ENCODE results near the gene KYAT1.
"Not testable (repeated sequence)": the region's sequence is repeated elsewhere in the genome, so short reads cannot be mapped to it uniquely, and the experiment has no call there.

KYAT1 gene

GRCh38 chr9:128882677-128883603, 1.2 kb upstream of the KYAT1 start:
- no peak for FAIRE-seq

- no peak for FAIRE-seq
Measured at GRCh38 chr9:128877852-128878251, 3.9 kb downstream of the KYAT1 start.

- FAIRE-seq, result not testable (repeated sequence)
Measured at GRCh38 chr9:128870941-128871265, 10.8 kb downstream of the KYAT1 start.

GRCh38 chr9:128870128-128870940, 11.4 kb downstream of the KYAT1 start:
- no peak for FAIRE-seq

- FAIRE-seq, result no peak
Measured at GRCh38 chr9:128863647-128864046, 18.1 kb downstream of the KYAT1 start.

GRCh38 chr9:128862401-128862851, 19.3 kb downstream of the KYAT1 start:
- no peak for FAIRE-seq

- no peak for FAIRE-seq
Measured at GRCh38 chr9:128861501-128861900, 20.2 kb downstream of the KYAT1 start.

- no peak for FAIRE-seq
Measured at GRCh38 chr9:128860937-128861336, 20.8 kb downstream of the KYAT1 start.

GRCh38 chr9:128858476-128858875, 23.3 kb downstream of the KYAT1 start:
- FAIRE-seq, result not testable (repeated sequence)

- not testable (repeated sequence) for FAIRE-seq
Measured at GRCh38 chr9:128854454-128854853, 27.3 kb downstream of the KYAT1 start.

- not testable (repeated sequence) for FAIRE-seq
Measured at GRCh38 chr9:128852646-128853045, 29.1 kb downstream of the KYAT1 start.

GRCh38 chr9:128851779-128852600, 29.8 kb downstream of the KYAT1 start:
- not testable (repeated sequence) for FAIRE-seq

GRCh38 chr9:128851024-128851423, 30.7 kb downstream of the KYAT1 start:
- not testable (repeated sequence) for FAIRE-seq

- FAIRE-seq, result no peak
Measured at GRCh38 chr9:128847803-128848202, 33.9 kb downstream of the KYAT1 start.

- no peak for FAIRE-seq
Measured at GRCh38 chr9:128846680-128847030, 35.1 kb downstream of the KYAT1 start.

GRCh38 chr9:128845186-128845931, 36.4 kb downstream of the KYAT1 start:
- no peak for FAIRE-seq

GRCh38 chr9:128843171-128843570, 38.6 kb downstream of the KYAT1 start:
- FAIRE-seq, result not testable (repeated sequence)

GRCh38 chr9:128841694-128842492, 39.9 kb downstream of the KYAT1 start:
- no peak for FAIRE-seq

- no peak for FAIRE-seq
Measured at GRCh38 chr9:128840524-128840923, 41.2 kb downstream of the KYAT1 start.

- FAIRE-seq, result no peak
Measured at GRCh38 chr9:128838338-128838737, 43.4 kb downstream of the KYAT1 start.

- no peak for FAIRE-seq
Measured at GRCh38 chr9:128836509-128837145, 45.1 kb downstream of the KYAT1 start.
